Panc1 (cell line): ENCODE measurements around the gene GABRA6. TPM values are rescaled to one million over a fixed set of nuclear protein-coding genes. Genes with fewer than 3 reads are reported as not detected.

Experiments used
- ATAC-seq: fragments of 200-7000 bp; cut with Tn5 transposase; 2 replicates; pipeline ENCODE4 v1.9.1; 2020; ENCODE audit warnings: mild to moderate bottlenecking, moderate library complexity
- BruUV-seq: library from RNA; stranded (reverse); fragments of 400-500 nt; replicated peaks from 2 replicates; lab custom pipeline; 2021; lab: Mats Ljungman, UMichigan
- CTCF ChIA-PET: fragments of 300-600 bp; sonication (Branson Sonifier 250); formaldehyde crosslinking; loops from one replicate; lab custom pipeline; 2022; ENCODE audit warnings: antibody characterized with exemption; lab: Charles Lee
- POLR2A ChIA-PET: fragments of 300-600 bp; sonication (Branson Sonifier 250); formaldehyde crosslinking; loops from one replicate; lab custom pipeline; 2022; ENCODE audit warnings: antibody characterized with exemption; lab: Charles Lee
- DNase-seq: peaks from one replicate; pipeline ENCODE4 v3.0.0-alpha.2; 2010; ENCODE audit warnings: low read depth, low spot score
- H3K27ac ChIP-seq: 2 replicates; pipeline ENCODE4 v1.5.1; 2011; ENCODE audit warnings: mild to moderate bottlenecking, low read length, inconsistent platforms
- H3K27me3 ChIP-seq: fragments of 200-500 bp; sonication (Bioruptor generic); 2 replicates; pipeline ENCODE4 v1.6.0; 2014; ENCODE audit warnings: low read length, inconsistent platforms; ENCODE audit not compliant: control insufficient read depth, insufficient read depth
- H3K36me3 ChIP-seq: fragments of 200-500 bp; sonication (Bioruptor generic); 2 replicates; pipeline ENCODE4 v1.5.1; 2014; ENCODE audit warnings: inconsistent platforms, mild to moderate bottlenecking, low read length, moderate library complexity; ENCODE audit not compliant: control insufficient read depth, insufficient read depth
- H3K4me1 ChIP-seq: 2 replicates; pipeline ENCODE4 v1.5.1; 2011; ENCODE audit warnings: inconsistent platforms, mild to moderate bottlenecking, low read length, moderate library complexity; ENCODE audit not compliant: control insufficient read depth, insufficient read depth
- H3K4me3 ChIP-seq, 2 experiments: 2 replicates each; pipeline ENCODE4 v1.5.1; 2011 to 2012; ENCODE audit warnings: low read depth in 2 of 2, low read length in 2 of 2, mild to moderate bottlenecking in 2 of 2, inconsistent platforms in 1 of 2, moderate library complexity in 1 of 2
- H3K9me3 ChIP-seq: fragments of 200-500 bp; sonication (Bioruptor generic); 2 replicates; pipeline ENCODE4 v1.5.1; 2014; ENCODE audit warnings: low read depth, mild to moderate bottlenecking, inconsistent platforms, low read length, moderate library complexity; ENCODE audit not compliant: control insufficient read depth, insufficient read depth
- POLR2AphosphoS5 ChIP-seq: IDR thresholded peaks from 2 replicates; pipeline ENCODE4 v1.6.1; 2012; ENCODE audit warnings: mild to moderate bottlenecking, low read depth, low read length, moderate library complexity
- REST ChIP-seq, 2 experiments: IDR thresholded peaks; 2 replicates each; pipeline ENCODE4 v1.6.1; 2011 to 2012; ENCODE audit warnings: low read depth in 2 of 2, control low read depth in 1 of 2, low read length in 1 of 2, mild to moderate bottlenecking in 1 of 2, moderate library complexity in 1 of 2; ENCODE audit not compliant: insufficient read depth in 1 of 2
- SIN3A ChIP-seq: IDR thresholded peaks from 2 replicates; pipeline ENCODE4 v1.6.1; 2012; ENCODE audit warnings: low read depth, mild to moderate bottlenecking, low read length, moderate library complexity, borderline replicate concordance; ENCODE audit not compliant: insufficient read depth
- TCF7L2 ChIP-seq: IDR thresholded peaks from 2 replicates; pipeline ENCODE4 v1.6.1; 2011; ENCODE audit warnings: mild to moderate bottlenecking, low read depth, low read length, inconsistent platforms
- in situ Hi-C: cut with HindIII; loops from 2 replicates; pipeline ENCODE4 v1.10.0; 2016; ENCODE audit warnings: low sequenced_read_pairs, low pct_unique_long_range_greater_than_20kb
- intact Hi-C: fragments of 100-400 bp; cut with micrococcal nuclease; formaldehyde crosslinking; loops from one replicate; pipeline ENCODE4 v1.10.0; 2022; ENCODE audit not compliant: unreplicated experiment
- total RNA-seq: library from RNA; stranded (reverse); gene quantifications from one replicate; pipeline ENCODE4 v1.2.1, GENCODE V29; 2021; ENCODE audit not compliant: unreplicated experiment
- TF ChIP-seq, protein P1 (sequence below): fragments of 450-650 bp; IDR thresholded peaks from 2 replicates; pipeline ENCODE4 v1.5.1; 2017; ENCODE audit warnings: mild to moderate bottlenecking

Gene GABRA6
- total RNA-seq, 1 experiment from 2014 or later: not detected

GRCh38 chr5:161740433-161740832 is 54.9 kb downstream of the GABRA6 start:
- Histone ChIP-seq H3K4me1 (no peaks in the 10 kb centered on the region), H3K36me3 (no peaks in the 10 kb centered on the region), H3K27me3 (no peaks in the 10 kb centered on the region), H3K4me3 (no peak overlapping the region), H3K9me3 (no peaks in the 10 kb centered on the region), H3K27ac (no peak overlapping the region)
- intact Hi-C loops (no loop called here), in situ Hi-C loops (no loop called here)
- CTCF ChIA-PET: no interaction called here
- ATAC-seq (no peak), DNase-seq (no peak)
- TF ChIP-seq, protein P1, sequence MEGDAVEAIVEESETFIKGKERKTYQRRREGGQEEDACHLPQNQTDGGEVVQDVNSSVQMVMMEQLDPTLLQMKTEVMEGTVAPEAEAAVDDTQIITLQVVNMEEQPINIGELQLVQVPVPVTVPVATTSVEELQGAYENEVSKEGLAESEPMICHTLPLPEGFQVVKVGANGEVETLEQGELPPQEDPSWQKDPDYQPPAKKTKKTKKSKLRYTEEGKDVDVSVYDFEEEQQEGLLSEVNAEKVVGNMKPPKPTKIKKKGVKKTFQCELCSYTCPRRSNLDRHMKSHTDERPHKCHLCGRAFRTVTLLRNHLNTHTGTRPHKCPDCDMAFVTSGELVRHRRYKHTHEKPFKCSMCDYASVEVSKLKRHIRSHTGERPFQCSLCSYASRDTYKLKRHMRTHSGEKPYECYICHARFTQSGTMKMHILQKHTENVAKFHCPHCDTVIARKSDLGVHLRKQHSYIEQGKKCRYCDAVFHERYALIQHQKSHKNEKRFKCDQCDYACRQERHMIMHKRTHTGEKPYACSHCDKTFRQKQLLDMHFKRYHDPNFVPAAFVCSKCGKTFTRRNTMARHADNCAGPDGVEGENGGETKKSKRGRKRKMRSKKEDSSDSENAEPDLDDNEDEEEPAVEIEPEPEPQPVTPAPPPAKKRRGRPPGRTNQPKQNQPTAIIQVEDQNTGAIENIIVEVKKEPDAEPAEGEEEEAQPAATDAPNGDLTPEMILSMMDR: no peak
- TF ChIP-seq SIN3A (no peak), POLR2AphosphoS5 (no peak), TCF7L2 (no peak), REST (IDR thresholded peaks at IDR 0.05; ENCODE audit: insufficient read depth in 1 of 2, low read depth in 2 of 2, low read length in 1 of 2) (no peak)
- BruUV-seq: no TSS peak
- POLR2A ChIA-PET: no interaction called here

- DNase-seq (no peak), ATAC-seq (no peak)
- no peaks in the 10 kb centered on the region for H3K36me3 ChIP-seq
- in situ Hi-C loops: no loop called here
- H3K27me3 ChIP-seq: no peaks in the 10 kb centered on the region
- ChIA-PET CTCF (no interaction called here), POLR2A (no interaction called here)
- no peak for TF ChIP-seq POLR2AphosphoS5
- intact Hi-C loops: no loop called here
- H3K9me3 ChIP-seq: no peaks in the 10 kb centered on the region
- BruUV-seq: no TSS peak
- no peak overlapping the region for H3K27ac ChIP-seq
- no peaks in the 10 kb centered on the region for H3K4me1 ChIP-seq
- no peak overlapping the region for H3K4me3 ChIP-seq
Measured at GRCh38 chr5:161744276-161744675, 58.8 kb downstream of the GABRA6 start.

DNA sequence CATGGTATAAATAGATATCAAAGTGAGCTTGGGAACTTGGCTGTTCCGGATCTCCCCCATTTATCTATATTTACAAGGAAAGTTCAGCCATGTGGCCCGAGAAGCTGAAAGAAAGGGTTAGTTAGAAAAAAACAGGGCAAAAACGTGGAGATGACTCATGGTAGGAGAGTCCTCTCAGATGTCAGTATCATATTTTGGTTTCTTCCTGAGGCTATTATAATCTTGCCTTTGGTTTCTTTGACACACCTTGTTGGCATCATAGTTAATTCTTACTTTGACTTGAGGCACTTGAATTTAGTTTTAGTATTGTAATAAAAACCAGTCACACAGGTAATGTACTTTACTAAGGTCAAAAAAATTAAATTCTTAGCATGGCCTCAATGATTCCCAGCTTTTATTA is 59.9 kb downstream of the GABRA6 start:
- H3K9me3 ChIP-seq: no peaks in the 10 kb centered on the region
- H3K27me3 ChIP-seq: no peaks in the 10 kb centered on the region
- CTCF ChIA-PET: no interaction called here
- no peaks in the 10 kb centered on the region for H3K4me1 ChIP-seq
- no peak for ATAC-seq
- POLR2A ChIA-PET: no interaction called here
- no TSS peak for BruUV-seq
- in situ Hi-C loops (no loop called here), intact Hi-C loops (no loop called here)
- no peak overlapping the region for H3K27ac ChIP-seq
- no peak for TF ChIP-seq REST (IDR thresholded peaks at IDR 0.05; ENCODE audit: insufficient read depth in 1 of 2, low read depth in 2 of 2, low read length in 1 of 2)
- TF ChIP-seq SIN3A: no peak
- TF ChIP-seq, protein P1: no peak
- no peak for TF ChIP-seq POLR2AphosphoS5
- TF ChIP-seq TCF7L2: no peak
- H3K4me3 ChIP-seq: no peak overlapping the region
- DNase-seq: no peak
- H3K36me3 ChIP-seq: no peaks in the 10 kb centered on the region
